Stomach (tissue), 4 donors: Measurements from ENCODE around the gene ARHGEF37.

ENCODE experiments used
- CTCF ChIP-seq, 7 experiments: fragments of 450-650 bp in 4 of 7; fragments of 200-600 bp in 3 of 7; sonication (generic) in 3 of 7; IDR thresholded peaks; one replicate each; pipeline ENCODE4 v1.5.1; 2016 to 2019; ENCODE audit warnings: antibody characterized with exemption in 7 of 7, control low read depth in 2 of 7, mild to moderate bottlenecking in 1 of 7
- EP300 ChIP-seq: sonication (generic); formaldehyde crosslinking; IDR thresholded peaks from one replicate; pipeline ENCODE4 v1.6.1; 2017; ENCODE audit warnings: antibody characterized with exemption
- POLR2A ChIP-seq, 4 donors: fragments of 450-650 bp; IDR thresholded peaks; one replicate each; pipeline ENCODE4 v1.6.1; 2016; ENCODE audit warnings: antibody characterized with exemption in 4 of 4, control low read depth in 2 of 4, mild to moderate bottlenecking in 1 of 4, moderate library complexity in 1 of 4

DNA sequence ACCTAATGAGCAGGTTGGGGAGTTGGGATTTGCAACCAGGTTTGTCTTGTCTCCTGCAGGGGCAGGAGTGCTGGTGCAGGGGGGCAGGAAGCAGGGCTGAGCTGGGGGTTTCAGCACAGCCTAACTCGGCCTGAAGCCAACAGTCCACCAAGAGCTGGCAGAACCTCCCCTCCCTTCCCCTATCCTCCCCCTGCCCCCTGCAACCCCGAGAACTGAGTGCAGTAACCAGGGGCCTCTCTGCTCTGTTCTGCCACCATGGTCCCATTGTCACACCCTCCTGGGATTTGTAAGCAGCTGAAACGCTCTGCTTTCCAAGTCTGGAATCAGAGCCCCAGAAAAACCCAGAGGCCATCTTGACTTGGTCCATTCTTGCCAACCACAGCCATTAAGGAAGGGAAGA is 72.9 kb downstream of the ARHGEF37 start:
- TF ChIP-seq CTCF (IDR thresholded peaks at IDR 0.05) (no peak), POLR2A (IDR thresholded peaks at IDR 0.05) (no peak), EP300 (no peak)
